Lower lobe of right lung (tissue), 2 donors: Measurements from ENCODE around the gene ELK4. TPM values are rescaled to one million over a fixed set of nuclear protein-coding genes. Genes with fewer than 3 reads are reported as not detected.

ENCODE experiments used
- ATAC-seq, 2 donors: fragments of 200-7000 bp; cut with Tn5 transposase; one replicate each; pipeline ENCODE4 v1.9.1; 2020 to 2022; ENCODE audit warnings: mild to moderate bottlenecking in 2 of 2, moderate library complexity in 2 of 2
- DNase-seq: peaks from one replicate; pipeline ENCODE4 v3.0.0-alpha.2; 2020
- H3K27ac ChIP-seq: fragments of 200-600 bp; one replicate; pipeline ENCODE4 v1.8.0; 2022
- H3K27me3 ChIP-seq: fragments of 200-600 bp; one replicate; pipeline ENCODE4 v1.8.0; 2022; ENCODE audit warnings: low read depth
- H3K36me3 ChIP-seq: fragments of 200-600 bp; one replicate; pipeline ENCODE4 v1.8.0; 2022; ENCODE audit warnings: mild to moderate bottlenecking
- H3K4me1 ChIP-seq: fragments of 200-600 bp; one replicate; pipeline ENCODE4 v1.8.0; 2022
- H3K4me3 ChIP-seq: fragments of 200-600 bp; one replicate; pipeline ENCODE4 v1.8.0; 2022; ENCODE audit warnings: mild to moderate bottlenecking
- H3K9me3 ChIP-seq: fragments of 200-600 bp; one replicate; pipeline ENCODE4 v1.8.0; 2022
- CTCF ChIP-seq: fragments of 200-600 bp; IDR thresholded peaks from one replicate; pipeline ENCODE4 v1.8.0; 2022; ENCODE audit warnings: antibody characterized with exemption, mild to moderate bottlenecking
- intact Hi-C: fragments of 100-400 bp; cut with DNase I; formaldehyde crosslinking; loops from one replicate; pipeline ENCODE4 v1.11.0; 2022
- total RNA-seq: library from RNA; stranded (reverse); fragmentation: NEBNext Ultra II Directional; extraction: Animal tissue kit (Norgen Biotek cat#: 25700); gene quantifications from one replicate; pipeline ENCODE4 v1.2.1, GENCODE V29; 2021
- donor health status: DM: no; HTN: yes; CAD: no; lungs with severe emphysema.

Gene ELK4
- total RNA-seq, 1 donor from 2014 or later, result 62.8 TPM

GRCh38 chr1:205578780-205579571 is 52.8 kb downstream of the ELK4 start:
- DNase-seq (no peak), ATAC-seq (peak in 1 of 2 donors; percentile 60)
- Histone ChIP-seq H3K27me3 (no peaks in the 10 kb centered on the region), H3K4me3 (no peak overlapping the region), H3K9me3 (no peaks in the 10 kb centered on the region), H3K27ac (no peak overlapping the region), H3K36me3 (no peaks in the 10 kb centered on the region), H3K4me1 (peaks cover 16% of the 10 kb centered on the region)
- intact Hi-C loops, result no loop called here
- no peak for TF ChIP-seq CTCF

DNA sequence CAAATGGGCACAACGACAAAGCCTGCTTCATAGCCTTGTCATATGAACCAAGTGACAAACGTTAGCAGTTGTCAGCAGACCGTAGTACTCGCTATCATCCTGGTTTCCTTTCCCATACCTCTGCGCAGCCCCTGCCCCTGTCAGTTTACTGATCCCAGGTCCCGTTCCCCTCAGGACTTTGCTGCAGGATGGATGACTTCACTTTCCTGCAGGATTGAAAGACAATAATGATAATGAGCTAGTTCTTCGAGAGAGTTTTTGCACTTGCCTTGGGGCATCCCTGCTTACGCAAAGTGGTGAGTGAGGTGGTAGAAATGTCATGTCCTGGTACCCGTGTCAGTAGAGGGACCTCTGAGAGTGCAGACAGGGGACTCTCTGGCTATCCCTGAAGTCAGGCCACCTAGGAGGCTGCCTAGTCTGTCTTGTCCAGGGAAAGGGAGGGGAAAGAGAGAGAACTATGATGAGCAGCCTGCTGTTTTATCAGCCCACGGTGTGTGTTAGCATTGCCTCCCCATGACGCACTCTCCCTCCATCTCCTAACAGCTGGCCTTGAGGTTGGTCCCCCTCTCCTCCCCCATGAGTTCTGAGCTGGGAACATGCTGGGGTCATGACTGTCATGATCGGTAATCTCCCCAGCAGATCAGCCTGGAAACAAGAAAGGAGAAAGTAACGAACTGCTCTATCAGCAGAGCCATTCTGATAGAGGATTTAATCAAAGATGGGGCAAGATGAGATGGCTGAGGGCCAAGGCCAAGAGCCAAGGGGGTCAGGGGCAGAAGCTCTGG is 53.7 kb downstream of the ELK4 start:
- Histone ChIP-seq H3K4me3 (no peak overlapping the region), H3K9me3 (no peaks in the 10 kb centered on the region), H3K4me1 (peaks cover 10% of the 10 kb centered on the region), H3K27me3 (no peaks in the 10 kb centered on the region), H3K36me3 (no peaks in the 10 kb centered on the region), H3K27ac (no peak overlapping the region)
- ATAC-seq, result no peak
- TF ChIP-seq CTCF, result no peak
- DNase-seq, result no peak
- intact Hi-C loops, result no loop called here

GRCh38 chr1:205576805-205577761 is 54.7 kb downstream of the ELK4 start:
- ATAC-seq (no peak), DNase-seq (no peak)
- intact Hi-C loops, result no loop called here
- H3K9me3 ChIP-seq, result no peaks in the 10 kb centered on the region
- no peaks in the 10 kb centered on the region for H3K27me3 ChIP-seq
- no peak for TF ChIP-seq CTCF
- no peak overlapping the region for H3K27ac ChIP-seq
- no peaks in the 10 kb centered on the region for H3K36me3 ChIP-seq
- H3K4me3 ChIP-seq, result no peak overlapping the region
- peaks cover under 1% of the 10 kb centered on the region for H3K4me1 ChIP-seq

- no peak for TF ChIP-seq CTCF
- no peaks in the 10 kb centered on the region for H3K27me3 ChIP-seq
- H3K4me1 ChIP-seq, result no peaks in the 10 kb centered on the region
- no peak for ATAC-seq
- no peak overlapping the region for H3K4me3 ChIP-seq
- DNase-seq, result no peak
- no peaks in the 10 kb centered on the region for H3K9me3 ChIP-seq
- H3K36me3 ChIP-seq, result no peaks in the 10 kb centered on the region
- H3K27ac ChIP-seq, result peak overlapping the region; percentile 11
- intact Hi-C loops, result no loop called here
Observed at GRCh38 chr1:205576011-205576410, 55.8 kb downstream of the ELK4 start.

DNA sequence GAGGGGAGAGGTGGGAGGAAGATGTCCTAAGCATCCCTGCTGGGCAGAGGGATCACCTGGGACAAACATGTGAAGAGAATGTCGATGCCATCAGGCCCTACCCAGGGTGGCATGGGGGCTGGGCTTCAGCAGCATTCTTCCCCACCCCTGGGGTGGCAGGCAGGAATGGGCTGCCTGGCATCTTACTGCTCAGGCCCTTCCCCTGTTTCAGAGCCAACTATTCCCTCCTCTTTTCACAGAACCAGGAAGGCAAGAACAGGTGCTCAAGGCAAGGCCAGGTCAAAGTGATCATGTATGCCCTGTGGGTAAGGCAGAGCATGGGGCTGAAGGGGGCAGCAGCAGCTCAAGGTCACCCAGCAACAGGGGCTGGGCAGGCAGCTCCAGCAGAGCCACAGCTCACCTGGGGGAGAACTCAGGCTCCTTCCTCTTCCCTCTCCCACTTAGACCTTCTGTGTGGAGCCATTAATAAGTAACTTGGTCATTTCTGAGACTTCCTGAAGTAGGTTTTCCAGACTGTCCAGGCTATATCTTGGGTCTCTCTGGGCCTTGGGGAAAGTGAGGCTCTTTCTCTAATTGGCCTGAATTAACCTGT is 56.4 kb downstream of the ELK4 start:
- H3K9me3 ChIP-seq, result no peaks in the 10 kb centered on the region
- H3K27ac ChIP-seq, result peak overlapping the region; percentile 11
- DNase-seq, result no peak
- no peaks in the 10 kb centered on the region for H3K4me1 ChIP-seq
- no peak for TF ChIP-seq CTCF
- peaks cover under 1% of the 10 kb centered on the region for H3K27me3 ChIP-seq
- no peak for ATAC-seq
- intact Hi-C loops, result no loop called here
- no peaks in the 10 kb centered on the region for H3K36me3 ChIP-seq
- no peak overlapping the region for H3K4me3 ChIP-seq
